Measurements from ENCODE around the gene THSD8. TPM values are rescaled to one million over a fixed set of nuclear protein-coding genes. Genes with fewer than 3 reads are reported as not detected.

The THSD8 gene
- total RNA-seq, 4 donors from 2014 or later = not detected

GRCh38 chr19:12792853-12793289 is 9.0 kb upstream of the THSD8 start:
- ATAC-seq = no peak
- Histone ChIP-seq H3K4me1 (peaks cover 0 to 63% (median 22%) of the 10 kb centered on the region in 3 donors), H3K27ac (peak overlapping the region; percentile 89 to 100 (median 98)), H3K9me3 (no peaks in the 10 kb centered on the region), H3K27me3 (no peaks in the 10 kb centered on the region), H3K36me3 (peaks cover 0 to 12% of the 10 kb centered on the region in 2 donors), H3K4me3 (peak overlapping the region; percentile 60 to 97)
- WGBS, 2 donors (ENCODE audit: low coverage in 1 of 2) = 0 to 2% methylated on average over 5 to 10 of the region's 22 CpGs
- TF ChIP-seq POLR2A (IDR thresholded peaks at IDR 0.05) (no peak), EP300 (IDR thresholded peaks at IDR 0.05) (no peak), CTCF (IDR thresholded peaks at IDR 0.05) (no peak), POLR2AphosphoS5 (IDR thresholded peaks at IDR 0.05) (no peak)

- 0% methylated on average over 2 to 6 of the region's 81 CpGs for WGBS, 2 donors (ENCODE audit: low coverage in 1 of 2)
- ATAC-seq = peak; percentile 46
- H3K4me3 ChIP-seq = peak overlapping the region; percentile 60 to 97
These were observed 8.3 kb upstream of the THSD8 start for GRCh38 chr19:12793290-12794195.

GRCh38 chr19:12794196-12794941 is 7.5 kb upstream of the THSD8 start:
- TF ChIP-seq POLR2AphosphoS5 (IDR thresholded peaks at IDR 0.05) (peak; percentile 9), EP300 (IDR thresholded peaks at IDR 0.05) (no peak), CTCF (IDR thresholded peaks at IDR 0.05) (peak in 1 of 4 experiments; percentile 1), POLR2A (IDR thresholded peaks at IDR 0.05) (no peak)
- Histone ChIP-seq H3K4me1 (peaks cover 0 to 48% (median 9%) of the 10 kb centered on the region in 3 donors), H3K4me3 (peak overlapping the region; percentile 60 to 97), H3K36me3 (peaks cover 0 to 27% of the 10 kb centered on the region in 2 donors), H3K27me3 (no peaks in the 10 kb centered on the region), H3K27ac (peak overlapping the region; percentile 89 to 100 (median 98)), H3K9me3 (no peaks in the 10 kb centered on the region)
- 68 to 79% methylated on average over 2 to 4 of the region's 7 CpGs for WGBS, 2 donors (ENCODE audit: low coverage in 1 of 2)
- ATAC-seq = no peak

More at GRCh38 chr19:12793290-12794195, 8.3 kb upstream of the THSD8 start:
- H3K4me1 ChIP-seq = peaks cover 0 to 56% (median 15%) of the 10 kb centered on the region in 3 donors
- H3K9me3 ChIP-seq = no peaks in the 10 kb centered on the region
- H3K27ac ChIP-seq = peak overlapping the region; percentile 89 to 100 (median 98)
- TF ChIP-seq POLR2AphosphoS5 (IDR thresholded peaks at IDR 0.05) (peak; percentile 95), EP300 (IDR thresholded peaks at IDR 0.05) (no peak), POLR2A (IDR thresholded peaks at IDR 0.05) (peak; percentile 65 to 86), CTCF (IDR thresholded peaks at IDR 0.05) (peak in 3 of 4 experiments; percentile 20 to 41 (median 39))
- peaks cover 0 to 18% of the 10 kb centered on the region in 2 donors for H3K36me3 ChIP-seq
- no peaks in the 10 kb centered on the region for H3K27me3 ChIP-seq

- no peaks in the 10 kb centered on the region for H3K27me3 ChIP-seq
- no peak overlapping the region for H3K4me3 ChIP-seq
- no peaks in the 10 kb centered on the region for H3K9me3 ChIP-seq
- no peak for ATAC-seq
- WGBS, 2 donors (ENCODE audit: low coverage in 1 of 2) = 84 to 91% methylated on average over 5 to 9 of the region's 9 CpGs
- peak overlapping the region in 3 of 4 donors; percentile 8 to 100 (median 98) for H3K27ac ChIP-seq
- peaks cover 0 to 33% of the 10 kb centered on the region in 2 donors for H3K36me3 ChIP-seq
- TF ChIP-seq POLR2A (IDR thresholded peaks at IDR 0.05) (no peak), CTCF (IDR thresholded peaks at IDR 0.05) (no peak)
- peaks cover 0 to 51% (median 10%) of the 10 kb centered on the region in 3 donors for H3K4me1 ChIP-seq
These were observed 6.9 kb upstream of the THSD8 start for GRCh38 chr19:12794971-12795381.

All from gastroesophageal sphincter (tissue), 4 donors.